HEK293 (cell line): ENCODE measurements around the gene ASCC2.
A peak's percentile ranks its signal among the peaks of the same experiment; 100 is the strongest.

ENCODE experiments used
- KLF8 ChIP-seq: fragments of 450-650 bp; formaldehyde crosslinking; IDR thresholded peaks from 2 replicates; pipeline ENCODE4 v1.5.1; 2016; ENCODE audit warnings: missing biosample characterization, missing genetic modification characterization
- PRDM10 ChIP-seq: fragments of 450-650 bp; formaldehyde crosslinking; IDR thresholded peaks from 2 replicates; pipeline ENCODE4 v1.5.1; 2016; ENCODE audit warnings: missing biosample characterization, missing genetic modification characterization
- REST ChIP-seq: fragments of 450-650 bp; formaldehyde crosslinking; IDR thresholded peaks from 2 replicates; pipeline ENCODE4 v1.5.1; 2016; ENCODE audit warnings: missing biosample characterization, missing genetic modification characterization
- ZBTB11 ChIP-seq: fragments of 450-650 bp; formaldehyde crosslinking; conservative IDR thresholded peaks from 2 replicates; pipeline ENCODE4 v1.5.1; 2016; ENCODE audit warnings: low read depth, missing biosample characterization, missing genetic modification characterization
- ZBTB17 ChIP-seq: fragments of 450-650 bp; formaldehyde crosslinking; IDR thresholded peaks from 2 replicates; pipeline ENCODE4 v1.5.1; 2016; ENCODE audit warnings: missing biosample characterization, missing genetic modification characterization
- ZBTB48 ChIP-seq: fragments of 450-650 bp; formaldehyde crosslinking; IDR thresholded peaks from 2 replicates; pipeline ENCODE4 v1.5.1; 2016; ENCODE audit warnings: missing biosample characterization, missing genetic modification characterization
- ZNF121 ChIP-seq: fragments of 450-650 bp; formaldehyde crosslinking; IDR thresholded peaks from 2 replicates; pipeline ENCODE4 v1.5.1; 2016; ENCODE audit warnings: missing biosample characterization, missing genetic modification characterization
- ZNF221 ChIP-seq: fragments of 450-650 bp; formaldehyde crosslinking; IDR thresholded peaks from 2 replicates; pipeline ENCODE4 v1.5.1; 2017; ENCODE audit warnings: missing biosample characterization, missing genetic modification characterization, borderline replicate concordance
- ZNF394 ChIP-seq: fragments of 450-650 bp; formaldehyde crosslinking; IDR thresholded peaks from 2 replicates; pipeline ENCODE4 v1.5.1; 2016; ENCODE audit warnings: missing biosample characterization, missing genetic modification characterization, mild to moderate bottlenecking, moderate library complexity, borderline replicate concordance
- ZNF623 ChIP-seq: fragments of 450-650 bp; formaldehyde crosslinking; IDR thresholded peaks from 2 replicates; pipeline ENCODE4 v1.5.1; 2016; ENCODE audit warnings: missing biosample characterization, missing genetic modification characterization
- ZNF629 ChIP-seq: fragments of 450-650 bp; formaldehyde crosslinking; IDR thresholded peaks from 2 replicates; pipeline ENCODE4 v1.5.1; 2017; ENCODE audit warnings: missing biosample characterization, missing genetic modification characterization
- ZNF707 ChIP-seq: fragments of 450-650 bp; formaldehyde crosslinking; IDR thresholded peaks from 2 replicates; pipeline ENCODE4 v1.5.1; 2016; ENCODE audit warnings: missing biosample characterization, missing genetic modification characterization
- ZNF76 ChIP-seq: fragments of 450-650 bp; formaldehyde crosslinking; IDR thresholded peaks from 2 replicates; pipeline ENCODE4; 2016; ENCODE audit warnings: low read depth, missing biosample characterization, missing genetic modification characterization, borderline replicate concordance
- ZNF768 ChIP-seq: fragments of 450-650 bp; formaldehyde crosslinking; IDR thresholded peaks from 2 replicates; pipeline ENCODE4 v1.5.1; 2018; ENCODE audit warnings: missing biosample characterization, mild to moderate bottlenecking, missing genetic modification characterization
- TF ChIP-seq, protein P1 (sequence below): fragments of 450-650 bp; formaldehyde crosslinking; IDR thresholded peaks from 2 replicates; pipeline ENCODE4 v1.5.1; 2016; ENCODE audit warnings: missing biosample characterization, missing genetic modification characterization
- TF ChIP-seq, protein P2 (sequence below): fragments of 450-650 bp; formaldehyde crosslinking; conservative IDR thresholded peaks from 2 replicates; pipeline ENCODE4 v1.5.1; 2016; ENCODE audit warnings: low read depth, missing biosample characterization, missing genetic modification characterization

ASCC2 gene

DNA sequence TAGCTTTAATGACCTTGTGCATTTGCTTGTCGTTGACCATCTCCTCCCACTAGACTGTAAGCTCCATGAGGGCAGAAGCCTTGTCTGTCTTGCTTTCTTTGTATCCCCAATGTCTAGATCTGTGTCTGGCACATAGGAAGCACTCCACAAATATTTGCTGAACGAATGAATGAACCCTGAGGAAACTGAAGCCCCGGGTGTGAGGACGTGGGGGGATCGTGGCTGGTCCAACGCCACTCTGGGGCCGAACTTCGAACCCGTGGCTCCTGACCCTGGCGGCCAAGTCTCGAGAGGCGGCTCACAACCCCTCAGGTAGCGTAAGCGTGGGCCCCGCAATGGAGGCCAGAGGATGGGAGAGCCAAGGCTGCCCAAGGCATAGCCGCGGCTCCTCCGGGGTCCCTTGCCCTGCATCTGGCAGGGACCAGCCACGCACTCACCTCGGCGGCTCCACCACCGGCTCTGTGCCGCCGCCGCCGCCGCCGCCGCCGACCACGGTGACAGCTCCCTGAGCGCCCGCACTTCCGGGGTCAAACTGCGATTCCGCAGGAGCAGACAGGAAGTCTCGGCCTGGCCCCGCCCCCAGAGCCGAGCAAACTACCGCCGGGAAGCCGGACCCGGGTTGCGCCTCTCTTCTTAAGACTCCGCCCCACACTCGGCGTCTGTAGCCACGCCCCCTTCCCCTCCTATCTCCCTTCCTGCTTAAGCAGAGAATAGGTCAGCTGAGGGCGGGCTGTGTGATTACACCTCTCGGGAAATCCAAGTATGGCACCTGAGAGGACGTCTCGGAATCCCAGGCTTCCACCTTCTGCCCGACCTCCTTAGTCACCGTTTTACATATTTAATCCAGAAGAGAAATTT, at the start of gene ASCC2 (continued):
- TF ChIP-seq ZBTB11 (tag by site-specific recombination) (peak; percentile 88), ZNF221 (tag by site-specific recombination) (no peak), KLF8 (peak; percentile 44; the same call in 1 of the 2 replicates), ZNF76 (peak; percentile 44; the same call in 1 of the 2 replicates), ZNF707 (tag by site-specific recombination) (no peak), REST (tag by site-specific recombination) (no peak), ZBTB17 (peak; percentile 69), ZBTB48 (peak; percentile 89), ZNF121 (tag by site-specific recombination) (no peak), ZNF768 (no peak), PRDM10 (tag by site-specific recombination) (0 out of 2 replicates have a peak, but pooled peaks have one; percentile 16), ZNF623 (tag by site-specific recombination) (0 out of 2 replicates have a peak, but pooled peaks have one; percentile 9), ZNF629 (tag by site-specific recombination) (0 out of 2 replicates have a peak, but pooled peaks have one; percentile 12), ZNF394 (no peak; the same call in 1 of the 2 replicates)
- TF ChIP-seq, protein P1, sequence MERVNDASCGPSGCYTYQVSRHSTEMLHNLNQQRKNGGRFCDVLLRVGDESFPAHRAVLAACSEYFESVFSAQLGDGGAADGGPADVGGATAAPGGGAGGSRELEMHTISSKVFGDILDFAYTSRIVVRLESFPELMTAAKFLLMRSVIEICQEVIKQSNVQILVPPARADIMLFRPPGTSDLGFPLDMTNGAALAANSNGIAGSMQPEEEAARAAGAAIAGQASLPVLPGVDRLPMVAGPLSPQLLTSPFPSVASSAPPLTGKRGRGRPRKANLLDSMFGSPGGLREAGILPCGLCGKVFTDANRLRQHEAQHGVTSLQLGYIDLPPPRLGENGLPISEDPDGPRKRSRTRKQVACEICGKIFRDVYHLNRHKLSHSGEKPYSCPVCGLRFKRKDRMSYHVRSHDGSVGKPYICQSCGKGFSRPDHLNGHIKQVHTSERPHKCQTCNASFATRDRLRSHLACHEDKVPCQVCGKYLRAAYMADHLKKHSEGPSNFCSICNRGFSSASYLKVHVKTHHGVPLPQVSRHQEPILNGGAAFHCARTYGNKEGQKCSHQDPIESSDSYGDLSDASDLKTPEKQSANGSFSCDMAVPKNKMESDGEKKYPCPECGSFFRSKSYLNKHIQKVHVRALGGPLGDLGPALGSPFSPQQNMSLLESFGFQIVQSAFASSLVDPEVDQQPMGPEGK: 0 out of 2 replicates have a peak, but pooled peaks have one; percentile 15
- TF ChIP-seq, protein P2, sequence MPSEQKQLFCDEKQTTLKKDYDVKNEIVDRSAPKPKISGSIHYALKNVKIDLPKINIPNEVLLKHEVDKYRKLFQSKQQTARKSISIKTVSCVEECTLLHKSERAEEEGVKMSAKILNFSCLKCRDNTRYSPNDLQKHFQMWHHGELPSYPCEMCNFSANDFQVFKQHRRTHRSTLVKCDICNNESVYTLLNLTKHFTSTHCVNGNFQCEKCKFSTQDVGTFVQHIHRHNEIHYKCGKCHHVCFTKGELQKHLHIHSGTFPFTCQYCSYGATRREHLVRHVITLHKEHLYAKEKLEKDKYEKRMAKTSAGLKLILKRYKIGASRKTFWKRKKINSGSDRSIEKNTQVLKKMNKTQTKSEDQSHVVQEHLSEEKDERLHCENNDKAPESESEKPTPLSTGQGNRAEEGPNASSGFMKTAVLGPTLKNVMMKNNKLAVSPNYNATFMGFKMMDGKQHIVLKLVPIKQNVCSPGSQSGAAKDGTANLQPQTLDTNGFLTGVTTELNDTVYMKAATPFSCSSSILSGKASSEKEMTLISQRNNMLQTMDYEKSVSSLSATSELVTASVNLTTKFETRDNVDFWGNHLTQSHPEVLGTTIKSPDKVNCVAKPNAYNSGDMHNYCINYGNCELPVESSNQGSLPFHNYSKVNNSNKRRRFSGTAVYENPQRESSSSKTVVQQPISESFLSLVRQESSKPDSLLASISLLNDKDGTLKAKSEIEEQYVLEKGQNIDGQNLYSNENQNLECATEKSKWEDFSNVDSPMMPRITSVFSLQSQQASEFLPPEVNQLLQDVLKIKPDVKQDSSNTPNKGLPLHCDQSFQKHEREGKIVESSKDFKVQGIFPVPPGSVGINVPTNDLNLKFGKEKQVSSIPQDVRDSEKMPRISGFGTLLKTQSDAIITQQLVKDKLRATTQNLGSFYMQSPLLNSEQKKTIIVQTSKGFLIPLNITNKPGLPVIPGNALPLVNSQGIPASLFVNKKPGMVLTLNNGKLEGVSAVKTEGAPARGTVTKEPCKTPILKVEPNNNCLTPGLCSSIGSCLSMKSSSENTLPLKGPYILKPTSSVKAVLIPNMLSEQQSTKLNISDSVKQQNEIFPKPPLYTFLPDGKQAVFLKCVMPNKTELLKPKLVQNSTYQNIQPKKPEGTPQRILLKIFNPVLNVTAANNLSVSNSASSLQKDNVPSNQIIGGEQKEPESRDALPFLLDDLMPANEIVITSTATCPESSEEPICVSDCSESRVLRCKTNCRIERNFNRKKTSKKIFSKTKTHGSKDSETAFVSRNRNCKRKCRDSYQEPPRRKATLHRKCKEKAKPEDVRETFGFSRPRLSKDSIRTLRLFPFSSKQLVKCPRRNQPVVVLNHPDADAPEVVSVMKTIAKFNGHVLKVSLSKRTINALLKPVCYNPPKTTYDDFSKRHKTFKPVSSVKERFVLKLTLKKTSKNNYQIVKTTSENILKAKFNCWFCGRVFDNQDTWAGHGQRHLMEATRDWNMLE (tag by site-specific recombination): peak; percentile 96
